Embryonic facial prominence (tissue), 1 donor: ENCODE measurements around the gene PPP1R12B.
"Not testable (repeated sequence)": the region's sequence is repeated elsewhere in the genome, so short reads cannot be mapped to it uniquely, and the experiment has no call there.

Experiments
- DNase-seq: peaks from one replicate; pipeline ENCODE4 v3.0.0-alpha.2; 2016; ENCODE audit errors: extremely low spot score

The PPP1R12B gene

GRCh38 chr1:202580619-202581018, 232.1 kb downstream of the PPP1R12B start:
- DNase-seq: no peak

GRCh38 chr1:202582350-202582749, 233.9 kb downstream of the PPP1R12B start:
- not testable (repeated sequence) for DNase-seq

- no peak for DNase-seq
Measured at GRCh38 chr1:202584707-202585589, 236.4 kb downstream of the PPP1R12B start.

GRCh38 chr1:202585590-202585933, 237.1 kb downstream of the PPP1R12B start:
- no peak for DNase-seq

- DNase-seq: no peak
Measured at GRCh38 chr1:202586018-202586821, 237.7 kb downstream of the PPP1R12B start.

- no peak for DNase-seq
Measured at GRCh38 chr1:202586871-202587270, 238.4 kb downstream of the PPP1R12B start.

GRCh38 chr1:202587859-202588485, 239.5 kb downstream of the PPP1R12B start:
- no peak for DNase-seq

- no peak for DNase-seq
Measured at GRCh38 chr1:202588503-202589189, 240.1 kb downstream of the PPP1R12B start.

GRCh38 chr1:202589190-202589930, 240.9 kb downstream of the PPP1R12B start:
- no peak for DNase-seq

- no peak for DNase-seq
Measured at GRCh38 chr1:202590126-202590525, 241.6 kb downstream of the PPP1R12B start.

GRCh38 chr1:202590975-202591411, 242.5 kb downstream of the PPP1R12B start:
- DNase-seq: no peak

GRCh38 chr1:202591515-202591914, 243.0 kb downstream of the PPP1R12B start:
- DNase-seq: no peak

GRCh38 chr1:202592146-202592545, 243.6 kb downstream of the PPP1R12B start:
- no peak for DNase-seq

- DNase-seq: no peak
Measured at GRCh38 chr1:202593845-202594244, 245.3 kb downstream of the PPP1R12B start.

- no peak for DNase-seq
Measured at GRCh38 chr1:202596638-202597037, 248.1 kb downstream of the PPP1R12B start.

- DNase-seq: no peak
Measured at GRCh38 chr1:202597090-202597761, 248.7 kb downstream of the PPP1R12B start.

GRCh38 chr1:202599669-202600431, 251.4 kb downstream of the PPP1R12B start:
- no peak for DNase-seq

GRCh38 chr1:202600432-202601041, 252.0 kb downstream of the PPP1R12B start:
- no peak for DNase-seq

- DNase-seq: no peak
Measured at GRCh38 chr1:202603435-202603834, 254.9 kb downstream of the PPP1R12B start.
